GM12878 (cell line): ENCODE data around the gene ITPKB. TPM values are rescaled to one million over a fixed set of nuclear protein-coding genes. Genes with fewer than 3 reads are reported as not detected.

Source experiments
- ATAC-seq: fragments of 200-7000 bp; cut with Tn5 transposase; 3 replicates; pipeline ENCODE4 v1.9.1; 2020; ENCODE audit warnings: mild to moderate bottlenecking, moderate library complexity
- BruUV-seq: library from RNA; stranded (reverse); fragments of 400-500 nt; replicated peaks from 2 replicates; lab custom pipeline; 2021; lab: Mats Ljungman, UMichigan
- CTCF ChIA-PET: fragments of 300-600 bp; sonication (Branson Sonifier 250); formaldehyde crosslinking; extraction: SDS; loops from one replicate; lab custom pipeline; 2021; ENCODE audit warnings: inconsistent platforms; lab: Yijun Ruan, JAX
- POLR2A ChIA-PET: fragments of 350-600 bp; formaldehyde crosslinking; extraction: SDS; loops from one replicate; lab custom pipeline; 2021; ENCODE audit warnings: inconsistent platforms; lab: Charles Lee
- RAD21 ChIA-PET: fragments of 300-600 bp; sonication (Branson Sonifier 250); formaldehyde crosslinking; loops from one replicate; lab custom pipeline; 2023; ENCODE audit warnings: antibody characterized with exemption; ENCODE audit not compliant: unreplicated experiment; lab: Charles Lee
- SMC1A ChIA-PET: fragments of 300-600 bp; sonication (Branson Sonifier 250); formaldehyde crosslinking; loops from one replicate; lab custom pipeline; 2023; ENCODE audit not compliant: unreplicated experiment, uncharacterized antibody; lab: Charles Lee
- DNase-seq: peaks from one replicate; pipeline ENCODE4 v3.0.0-alpha.2; 2011; ENCODE audit warnings: low read depth, low spot score
- FAIRE-seq: peaks from 3 replicates; lab custom pipeline; 2011; peaks lifted over from hg19 to GRCh38; lab: Jason Lieb, UNC
- H2AFZ ChIP-seq: 2 replicates; pipeline ENCODE4 v1.6.0; 2011; ENCODE audit warnings: low read depth, low read length, control low read depth; ENCODE audit not compliant: control insufficient read depth
- H3K27ac ChIP-seq: 2 replicates; pipeline ENCODE4 v1.5.1; 2011; ENCODE audit warnings: control low read depth; ENCODE audit not compliant: control insufficient read depth, insufficient read depth
- H3K27me3 ChIP-seq, 2 experiments: replicated peaks in 1 of 2; 2 replicates each; pipeline versions ENCODE4 v1.6.0 to v1.6.1; 2011; ENCODE audit warnings: low read length in 1 of 2; ENCODE audit not compliant: control insufficient read depth in 2 of 2, insufficient read depth in 2 of 2
- H3K36me3 ChIP-seq, 2 experiments: 2 replicates each; pipeline ENCODE4 v1.5.1; 2011; ENCODE audit warnings: low read length in 1 of 2; ENCODE audit not compliant: control insufficient read depth in 2 of 2, insufficient read depth in 2 of 2
- H3K4me1 ChIP-seq: 2 replicates; pipeline ENCODE4 v1.6.1; 2011; ENCODE audit warnings: mild to moderate bottlenecking, low read length, moderate library complexity, mixed read lengths; ENCODE audit not compliant: control insufficient read depth, insufficient read depth
- H3K4me2 ChIP-seq: 2 replicates; pipeline ENCODE4 v1.6.0; 2011; ENCODE audit warnings: control low read depth; ENCODE audit not compliant: control insufficient read depth, insufficient read depth
- H3K4me3 ChIP-seq: fragments of 200-600 bp; sonication (generic); 2 replicates; pipeline ENCODE4 v1.5.1; 2016
- H3K79me2 ChIP-seq: 2 replicates; pipeline ENCODE4 v1.6.0; 2011; ENCODE audit warnings: low read length; ENCODE audit not compliant: control insufficient read depth, insufficient read depth
- H3K9ac ChIP-seq: 2 replicates; pipeline ENCODE4 v1.8.0; 2011; ENCODE audit warnings: low read length, control low read depth, mixed read lengths; ENCODE audit not compliant: control insufficient read depth, insufficient read depth
- H3K9me3 ChIP-seq: replicated peaks from 3 replicates; pipeline ENCODE4 v1.5.1; 2011; ENCODE audit warnings: mild to moderate bottlenecking, low read length; ENCODE audit not compliant: control insufficient read depth, insufficient read depth
- H4K20me1 ChIP-seq: 2 replicates; pipeline ENCODE4 v1.6.0; 2011; ENCODE audit not compliant: control insufficient read depth, insufficient read depth
- BMI1 ChIP-seq: fragments of 450-650 bp; IDR thresholded peaks from 2 replicates; pipeline ENCODE4 v1.6.1; 2016; ENCODE audit warnings: mild to moderate bottlenecking, moderate library complexity, borderline replicate concordance
- CBX5 ChIP-seq: sonication (generic); IDR thresholded peaks from 2 replicates; pipeline ENCODE4 v1.6.1; 2016; ENCODE audit warnings: low read depth, moderate library complexity, mild to moderate bottlenecking, inconsistent platforms
- CHD1 ChIP-seq: IDR thresholded peaks from 2 replicates; pipeline ENCODE4 v1.6.1; 2012; ENCODE audit warnings: low read depth, low read length, improper control_type of control experiment
- NFIC ChIP-seq: IDR thresholded peaks from 2 replicates; pipeline ENCODE4 v1.6.1; 2012; ENCODE audit warnings: low read depth, mild to moderate bottlenecking, inconsistent platforms, low read length, moderate library complexity
- NFYB ChIP-seq: IDR thresholded peaks from 2 replicates; pipeline ENCODE4 v1.6.1; 2011; ENCODE audit warnings: low read depth, mild to moderate bottlenecking, low read length, improper control_type of control experiment, moderate library complexity; ENCODE audit not compliant: insufficient read depth
- NR2C2 ChIP-seq: IDR thresholded peaks from 2 replicates; pipeline ENCODE4 v1.6.1; 2011; ENCODE audit warnings: borderline replicate concordance, low read depth; ENCODE audit not compliant: control insufficient read depth, insufficient read length
- SREBF1 ChIP-seq: IDR thresholded peaks from 2 replicates; pipeline ENCODE4 v1.6.1; 2012; ENCODE audit warnings: mild to moderate bottlenecking, low read length
- YBX1 ChIP-seq: fragments of 450-650 bp; IDR thresholded peaks from 2 replicates; pipeline ENCODE4 v1.6.1; 2016; ENCODE audit warnings: antibody characterized with exemption
- ZNF622 ChIP-seq: fragments of 450-650 bp; IDR thresholded peaks from 2 replicates; pipeline ENCODE4 v1.6.1; 2017; ENCODE audit warnings: mild to moderate bottlenecking, inconsistent platforms
- WGBS: methylation state at CpG from one replicate; pipeline ENCODE4 v1.1.6; 2016; ENCODE audit warnings: low lambda C conversion rate; ENCODE audit not compliant: insufficient replicate concordance, insufficient coverage; ENCODE audit errors: missing lambda C conversion rate; 5-methylcytosine and 5-hydroxymethylcytosine counted together
- in situ Hi-C: fragments of 300-500 bp; cut with MboI; formaldehyde crosslinking; loops from 9 replicates; pipeline ENCODE4 v1.14.3; 2018; ENCODE audit warnings: mixed read lengths
- intact Hi-C: fragments of 100-400 bp; cut with micrococcal nuclease; formaldehyde crosslinking; loops from one replicate; pipeline ENCODE4 v1.14.2; 2022; ENCODE audit not compliant: unreplicated experiment
- polyA plus RNA-seq, 11 experiments: library from polyadenylated mRNA; depleted of rRNA in 4 of 11; unstranded in 6 of 11; stranded (reverse) in 5 of 11; fragments of >200 nt; fragmentation: Nextera tagmentation in 4 of 11; fragmentation: Illumina TruSeq in 1 of 11; extraction: Ambion mirVana in 4 of 11; extraction: Trizol in 1 of 11; gene quantifications; 1 replicate in 1 of 11; 2 replicates in 10 of 11; pipeline versions ENCODE4 v1.2.1 to v1.2.3, GENCODE V29; 2011 to 2016; ENCODE audit warnings: inconsistent platforms in 2 of 11, missing spikeins in 2 of 11, low read depth in 1 of 11
- total RNA-seq, 4 experiments: library from RNA; depleted of rRNA in 3 of 4; stranded (reverse); fragments of >200 nt in 3 of 4; fragmentation: Illumina TruSeq in 1 of 4; extraction: Trizol in 1 of 4; gene quantifications; 2 replicates each; pipeline versions ENCODE4 v1.2.1 to v1.2.3, GENCODE V29; 2013 to 2021
- TF ChIP-seq, protein P1 (sequence below): IDR thresholded peaks from 2 replicates; pipeline ENCODE4 v1.6.1; 2011; ENCODE audit warnings: borderline replicate concordance, low read depth, mild to moderate bottlenecking, moderate library complexity, low read length; ENCODE audit not compliant: insufficient read depth, poor library complexity, severe bottlenecking
- TF ChIP-seq, protein P2 (sequence below): fragments of 150-350 bp; IDR thresholded peaks from 2 replicates; pipeline ENCODE4 v1.6.1; 2014; ENCODE audit warnings: mild to moderate bottlenecking, low read depth, low read length
- TF ChIP-seq, protein P3 (sequence below): fragments of 450-650 bp; IDR thresholded peaks from 2 replicates; pipeline ENCODE4 v1.6.1; 2016; ENCODE audit warnings: mild to moderate bottlenecking
- TF ChIP-seq, protein P4 (sequence below): fragments of 450-650 bp; formaldehyde crosslinking; IDR thresholded peaks from 2 replicates; pipeline ENCODE4 v1.5.0; 2022; ENCODE audit warnings: mild to moderate bottlenecking, missing genetic modification characterization
- TF ChIP-seq, protein P5 (sequence below): IDR thresholded peaks from 2 replicates; pipeline ENCODE4 v1.6.1; 2012; ENCODE audit warnings: mild to moderate bottlenecking, low read depth, low read length

Gene ITPKB
- total and polyA plus RNA-seq, 10 of the 15 experiments (the other 5 are each of a cell fraction or from before 2014, with no cell fraction given), result 1.3 to 38.7 (median 12.9) TPM

DNA sequence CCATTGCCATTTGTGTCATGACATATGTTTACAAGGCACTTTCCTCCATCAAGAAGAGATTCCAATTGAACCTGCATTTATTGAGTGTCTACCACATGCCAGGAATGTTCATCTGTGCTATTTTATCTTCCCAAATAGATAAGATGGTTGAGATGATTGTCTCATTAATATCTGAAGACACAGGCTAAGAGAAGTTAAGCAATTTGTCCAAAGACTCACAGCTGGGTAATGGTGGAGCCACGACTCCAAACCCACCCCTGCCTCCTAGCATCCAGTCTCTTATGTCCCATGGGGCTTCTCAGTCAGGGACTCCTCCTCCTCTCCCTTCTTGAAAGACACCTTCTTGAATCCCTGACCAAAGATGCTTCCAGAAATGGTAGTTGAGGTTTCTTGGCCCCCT lies 122.4 kb downstream of the ITPKB start:
- ChIA-PET SMC1A (no interaction called here), RAD21 (no interaction called here), POLR2A (no interaction called here), CTCF (no interaction called here)
- no peak overlapping the region for H3K4me3 ChIP-seq
- no peak overlapping the region for H2AFZ ChIP-seq
- no TSS peak for BruUV-seq
- H3K27ac ChIP-seq, result no peak overlapping the region
- H3K4me2 ChIP-seq, result no peak overlapping the region
- intact Hi-C loops, result no loop called here
- no peaks in the 10 kb centered on the region for H3K36me3 ChIP-seq
- 0% methylated on average over 1 of the region's 1 CpG for WGBS
- FAIRE-seq (no peak), DNase-seq (no peak), ATAC-seq (no peak)
- H3K79me2 ChIP-seq, result no peaks in the 10 kb centered on the region
- H4K20me1 ChIP-seq, result no peaks in the 10 kb centered on the region
- H3K9me3 ChIP-seq, result no peaks in the 10 kb centered on the region; the same call in 2 of the 3 replicates
- H3K9ac ChIP-seq, result no peak overlapping the region
- in situ Hi-C loops, result no loop called here
- peaks cover 0 to 1% of the 10 kb centered on the region in 2 experiments; a peak in 1 of 4 replicates for H3K27me3 ChIP-seq
- no peaks in the 10 kb centered on the region for H3K4me1 ChIP-seq
- TF ChIP-seq NFIC (no peak), CHD1 (no peak), NFYB (no peak), CBX5 (no peak), NR2C2 (no peak), SREBF1 (no peak), BMI1 (no peak), ZNF622 (no peak), YBX1 (no peak)
- TF ChIP-seq, protein P1, sequence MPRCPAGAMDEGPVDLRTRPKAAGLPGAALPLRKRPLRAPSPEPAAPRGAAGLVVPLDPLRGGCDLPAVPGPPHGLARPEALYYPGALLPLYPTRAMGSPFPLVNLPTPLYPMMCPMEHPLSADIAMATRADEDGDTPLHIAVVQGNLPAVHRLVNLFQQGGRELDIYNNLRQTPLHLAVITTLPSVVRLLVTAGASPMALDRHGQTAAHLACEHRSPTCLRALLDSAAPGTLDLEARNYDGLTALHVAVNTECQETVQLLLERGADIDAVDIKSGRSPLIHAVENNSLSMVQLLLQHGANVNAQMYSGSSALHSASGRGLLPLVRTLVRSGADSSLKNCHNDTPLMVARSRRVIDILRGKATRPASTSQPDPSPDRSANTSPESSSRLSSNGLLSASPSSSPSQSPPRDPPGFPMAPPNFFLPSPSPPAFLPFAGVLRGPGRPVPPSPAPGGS, result no peak
- TF ChIP-seq, protein P2, sequence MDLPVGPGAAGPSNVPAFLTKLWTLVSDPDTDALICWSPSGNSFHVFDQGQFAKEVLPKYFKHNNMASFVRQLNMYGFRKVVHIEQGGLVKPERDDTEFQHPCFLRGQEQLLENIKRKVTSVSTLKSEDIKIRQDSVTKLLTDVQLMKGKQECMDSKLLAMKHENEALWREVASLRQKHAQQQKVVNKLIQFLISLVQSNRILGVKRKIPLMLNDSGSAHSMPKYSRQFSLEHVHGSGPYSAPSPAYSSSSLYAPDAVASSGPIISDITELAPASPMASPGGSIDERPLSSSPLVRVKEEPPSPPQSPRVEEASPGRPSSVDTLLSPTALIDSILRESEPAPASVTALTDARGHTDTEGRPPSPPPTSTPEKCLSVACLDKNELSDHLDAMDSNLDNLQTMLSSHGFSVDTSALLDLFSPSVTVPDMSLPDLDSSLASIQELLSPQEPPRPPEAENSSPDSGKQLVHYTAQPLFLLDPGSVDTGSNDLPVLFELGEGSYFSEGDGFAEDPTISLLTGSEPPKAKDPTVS, result no peak
- TF ChIP-seq, protein P3, sequence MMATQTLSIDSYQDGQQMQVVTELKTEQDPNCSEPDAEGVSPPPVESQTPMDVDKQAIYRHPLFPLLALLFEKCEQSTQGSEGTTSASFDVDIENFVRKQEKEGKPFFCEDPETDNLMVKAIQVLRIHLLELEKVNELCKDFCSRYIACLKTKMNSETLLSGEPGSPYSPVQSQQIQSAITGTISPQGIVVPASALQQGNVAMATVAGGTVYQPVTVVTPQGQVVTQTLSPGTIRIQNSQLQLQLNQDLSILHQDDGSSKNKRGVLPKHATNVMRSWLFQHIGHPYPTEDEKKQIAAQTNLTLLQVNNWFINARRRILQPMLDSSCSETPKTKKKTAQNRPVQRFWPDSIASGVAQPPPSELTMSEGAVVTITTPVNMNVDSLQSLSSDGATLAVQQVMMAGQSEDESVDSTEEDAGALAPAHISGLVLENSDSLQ, result no peak
- TF ChIP-seq, protein P4, sequence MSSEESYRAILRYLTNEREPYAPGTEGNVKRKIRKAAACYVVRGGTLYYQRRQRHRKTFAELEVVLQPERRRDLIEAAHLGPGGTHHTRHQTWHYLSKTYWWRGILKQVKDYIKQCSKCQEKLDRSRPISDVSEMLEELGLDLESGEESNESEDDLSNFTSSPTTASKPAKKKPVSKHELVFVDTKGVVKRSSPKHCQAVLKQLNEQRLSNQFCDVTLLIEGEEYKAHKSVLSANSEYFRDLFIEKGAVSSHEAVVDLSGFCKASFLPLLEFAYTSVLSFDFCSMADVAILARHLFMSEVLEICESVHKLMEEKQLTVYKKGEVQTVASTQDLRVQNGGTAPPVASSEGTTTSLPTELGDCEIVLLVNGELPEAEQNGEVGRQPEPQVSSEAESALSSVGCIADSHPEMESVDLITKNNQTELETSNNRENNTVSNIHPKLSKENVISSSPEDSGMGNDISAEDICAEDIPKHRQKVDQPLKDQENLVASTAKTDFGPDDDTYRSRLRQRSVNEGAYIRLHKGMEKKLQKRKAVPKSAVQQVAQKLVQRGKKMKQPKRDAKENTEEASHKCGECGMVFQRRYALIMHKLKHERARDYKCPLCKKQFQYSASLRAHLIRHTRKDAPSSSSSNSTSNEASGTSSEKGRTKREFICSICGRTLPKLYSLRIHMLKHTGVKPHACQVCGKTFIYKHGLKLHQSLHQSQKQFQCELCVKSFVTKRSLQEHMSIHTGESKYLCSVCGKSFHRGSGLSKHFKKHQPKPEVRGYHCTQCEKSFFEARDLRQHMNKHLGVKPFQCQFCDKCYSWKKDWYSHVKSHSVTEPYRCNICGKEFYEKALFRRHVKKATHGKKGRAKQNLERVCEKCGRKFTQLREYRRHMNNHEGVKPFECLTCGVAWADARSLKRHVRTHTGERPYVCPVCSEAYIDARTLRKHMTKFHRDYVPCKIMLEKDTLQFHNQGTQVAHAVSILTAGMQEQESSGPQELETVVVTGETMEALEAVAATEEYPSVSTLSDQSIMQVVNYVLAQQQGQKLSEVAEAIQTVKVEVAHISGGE (CRISPR knock-in tag), result no peak
- TF ChIP-seq, protein P5, sequence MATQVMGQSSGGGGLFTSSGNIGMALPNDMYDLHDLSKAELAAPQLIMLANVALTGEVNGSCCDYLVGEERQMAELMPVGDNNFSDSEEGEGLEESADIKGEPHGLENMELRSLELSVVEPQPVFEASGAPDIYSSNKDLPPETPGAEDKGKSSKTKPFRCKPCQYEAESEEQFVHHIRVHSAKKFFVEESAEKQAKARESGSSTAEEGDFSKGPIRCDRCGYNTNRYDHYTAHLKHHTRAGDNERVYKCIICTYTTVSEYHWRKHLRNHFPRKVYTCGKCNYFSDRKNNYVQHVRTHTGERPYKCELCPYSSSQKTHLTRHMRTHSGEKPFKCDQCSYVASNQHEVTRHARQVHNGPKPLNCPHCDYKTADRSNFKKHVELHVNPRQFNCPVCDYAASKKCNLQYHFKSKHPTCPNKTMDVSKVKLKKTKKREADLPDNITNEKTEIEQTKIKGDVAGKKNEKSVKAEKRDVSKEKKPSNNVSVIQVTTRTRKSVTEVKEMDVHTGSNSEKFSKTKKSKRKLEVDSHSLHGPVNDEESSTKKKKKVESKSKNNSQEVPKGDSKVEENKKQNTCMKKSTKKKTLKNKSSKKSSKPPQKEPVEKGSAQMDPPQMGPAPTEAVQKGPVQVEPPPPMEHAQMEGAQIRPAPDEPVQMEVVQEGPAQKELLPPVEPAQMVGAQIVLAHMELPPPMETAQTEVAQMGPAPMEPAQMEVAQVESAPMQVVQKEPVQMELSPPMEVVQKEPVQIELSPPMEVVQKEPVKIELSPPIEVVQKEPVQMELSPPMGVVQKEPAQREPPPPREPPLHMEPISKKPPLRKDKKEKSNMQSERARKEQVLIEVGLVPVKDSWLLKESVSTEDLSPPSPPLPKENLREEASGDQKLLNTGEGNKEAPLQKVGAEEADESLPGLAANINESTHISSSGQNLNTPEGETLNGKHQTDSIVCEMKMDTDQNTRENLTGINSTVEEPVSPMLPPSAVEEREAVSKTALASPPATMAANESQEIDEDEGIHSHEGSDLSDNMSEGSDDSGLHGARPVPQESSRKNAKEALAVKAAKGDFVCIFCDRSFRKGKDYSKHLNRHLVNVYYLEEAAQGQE, result no peak
